Fibroblast of lung (primary cell): ENCODE data around the gene TRIM36.

Source experiments
- CTCF ChIP-seq, 2 donors: IDR thresholded peaks in 1 of 2; conservative IDR thresholded peaks in 1 of 2; 1 replicate in 1 of 2; 2 replicates in 1 of 2; pipeline ENCODE4 v1.5.1; 2011 to 2012; ENCODE audit warnings: low read length in 2 of 2, control low read depth in 1 of 2, inconsistent platforms in 1 of 2, low read depth in 1 of 2, mild to moderate bottlenecking in 1 of 2
- EZH2 ChIP-seq: IDR thresholded peaks from 2 replicates; pipeline ENCODE4 v1.5.1; 2012; ENCODE audit warnings: low read length, control low read depth, mild to moderate bottlenecking; ENCODE audit errors: missing control alignments

DNA sequence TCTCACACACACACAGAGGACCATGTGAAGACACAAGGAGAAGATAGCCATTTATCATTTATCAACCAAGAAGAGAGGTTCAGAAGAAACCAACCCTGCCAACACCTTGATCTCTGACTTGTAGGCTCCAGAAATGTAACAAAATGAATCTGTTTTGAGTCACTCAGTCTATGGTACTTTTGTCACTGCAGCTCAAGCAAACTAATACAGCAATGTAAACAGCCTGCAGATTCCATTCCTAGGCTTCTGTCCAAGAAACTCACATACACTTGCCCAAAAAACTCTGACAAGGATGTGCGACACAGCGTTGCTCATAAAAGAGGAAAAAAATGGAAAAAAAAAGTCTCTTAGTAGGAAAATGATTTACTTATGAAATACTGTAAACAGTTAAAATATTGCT, 33.4 kb downstream of the TRIM36 start:
- no peak for TF ChIP-seq CTCF (conservative IDR thresholded peaks at IDR 0.05 in 1 of 2, IDR thresholded peaks at IDR 0.05 in 1 of 2; ENCODE audit: low read depth in 1 of 2, low read length in 2 of 2)
- no peak for TF ChIP-seq EZH2
